Caco-2 (cell line): Measurements from ENCODE around the gene USE1. TPM values are rescaled to one million over a fixed set of nuclear protein-coding genes. Genes with fewer than 3 reads are reported as not detected.

Experiments
- BruUV-seq: library from RNA; stranded (reverse); fragments of 400-500 nt; replicated peaks from 2 replicates; lab custom pipeline; 2021; lab: Mats Ljungman, UMichigan
- CTCF ChIA-PET: fragments of 300-600 bp; sonication (Branson Sonifier 250); formaldehyde crosslinking; loops from one replicate; lab custom pipeline; 2022; ENCODE audit warnings: antibody characterized with exemption; lab: Charles Lee
- POLR2A ChIA-PET: fragments of 300-600 bp; sonication (Branson Sonifier 250); formaldehyde crosslinking; loops from one replicate; lab custom pipeline; 2022; ENCODE audit warnings: antibody characterized with exemption; lab: Charles Lee
- DNase-seq, 2 experiments: peaks; one replicate each; pipeline versions ENCODE4 v3.0.0 to v3.0.0-alpha.2; 2020 to 2022
- H3K27me3 ChIP-seq: replicated peaks from 2 replicates; pipeline ENCODE4 v1.6.0; 2011; ENCODE audit warnings: low read length; ENCODE audit not compliant: control insufficient read depth, insufficient read depth
- H3K36me3 ChIP-seq: 2 replicates; pipeline ENCODE4 v1.5.1; 2011; ENCODE audit warnings: low read length; ENCODE audit not compliant: control insufficient read depth, insufficient read depth
- H3K4me1 ChIP-seq: fragments of 250-450 bp; sonication (Bioruptor Pico); 2 replicates; pipeline ENCODE4 v1.5.1; 2020; ENCODE audit warnings: mild to moderate bottlenecking
- H3K4me3 ChIP-seq: 2 replicates; pipeline ENCODE4 v1.5.1; 2011; ENCODE audit warnings: low read depth, mild to moderate bottlenecking, control low read depth, low read length
- H3K9me3 ChIP-seq: fragments of 250-450 bp; sonication (Bioruptor Pico); 2 replicates; pipeline ENCODE4 v1.5.1; 2020; ENCODE audit warnings: mild to moderate bottlenecking, moderate library complexity
- H3K27ac Mint-ChIP-seq: one replicate; pipeline ENCODE4 v1.8.0; 2022; ENCODE audit warnings: mixed read lengths; ENCODE audit not compliant: unreplicated experiment
- H3K27me3 Mint-ChIP-seq: one replicate; pipeline ENCODE4 v1.8.0; 2022; ENCODE audit warnings: mixed read lengths; ENCODE audit not compliant: insufficient read depth, unreplicated experiment
- H3K36me3 Mint-ChIP-seq: one replicate; pipeline ENCODE4 v1.8.0; 2022; ENCODE audit warnings: mild to moderate bottlenecking, mixed read lengths; ENCODE audit not compliant: insufficient read depth, unreplicated experiment
- H3K4me1 Mint-ChIP-seq: one replicate; pipeline ENCODE4 v1.8.0; 2022; ENCODE audit warnings: low read depth, mixed read lengths; ENCODE audit not compliant: unreplicated experiment
- H3K4me3 Mint-ChIP-seq: one replicate; pipeline ENCODE4 v1.8.0; 2022; ENCODE audit warnings: mild to moderate bottlenecking, moderate library complexity, mixed read lengths; ENCODE audit not compliant: unreplicated experiment
- H3K9me3 Mint-ChIP-seq: one replicate; pipeline ENCODE4 v1.8.0; 2022; ENCODE audit warnings: mixed read lengths; ENCODE audit not compliant: unreplicated experiment
- intact Hi-C: fragments of 100-400 bp; cut with micrococcal nuclease; formaldehyde crosslinking; loops from one replicate; pipeline ENCODE4 v1.10.0; 2022; ENCODE audit not compliant: unreplicated experiment
- total RNA-seq: library from RNA; stranded (reverse); gene quantifications from 2 replicates; pipeline ENCODE4 v1.2.3, GENCODE V29; 2022
- TF ChIP-seq, protein P1 (sequence below), 2 experiments: fragments of 200-600 bp in 1 of 2; IDR thresholded peaks; 1 replicate in 1 of 2; 2 replicates in 1 of 2; pipeline versions ENCODE4 v1.5.1 to v1.8.0; 2011 to 2022; ENCODE audit warnings: antibody characterized with exemption in 1 of 2, control low read depth in 1 of 2, inconsistent platforms in 1 of 2, low read depth in 1 of 2, low read length in 1 of 2, mild to moderate bottlenecking in 1 of 2, moderate library complexity in 1 of 2; ENCODE audit not compliant: insufficient read depth in 1 of 2, severe bottlenecking in 1 of 2, unreplicated experiment in 1 of 2

USE1 gene
- total RNA-seq, 1 experiment from 2014 or later: 20.2 TPM

DNA sequence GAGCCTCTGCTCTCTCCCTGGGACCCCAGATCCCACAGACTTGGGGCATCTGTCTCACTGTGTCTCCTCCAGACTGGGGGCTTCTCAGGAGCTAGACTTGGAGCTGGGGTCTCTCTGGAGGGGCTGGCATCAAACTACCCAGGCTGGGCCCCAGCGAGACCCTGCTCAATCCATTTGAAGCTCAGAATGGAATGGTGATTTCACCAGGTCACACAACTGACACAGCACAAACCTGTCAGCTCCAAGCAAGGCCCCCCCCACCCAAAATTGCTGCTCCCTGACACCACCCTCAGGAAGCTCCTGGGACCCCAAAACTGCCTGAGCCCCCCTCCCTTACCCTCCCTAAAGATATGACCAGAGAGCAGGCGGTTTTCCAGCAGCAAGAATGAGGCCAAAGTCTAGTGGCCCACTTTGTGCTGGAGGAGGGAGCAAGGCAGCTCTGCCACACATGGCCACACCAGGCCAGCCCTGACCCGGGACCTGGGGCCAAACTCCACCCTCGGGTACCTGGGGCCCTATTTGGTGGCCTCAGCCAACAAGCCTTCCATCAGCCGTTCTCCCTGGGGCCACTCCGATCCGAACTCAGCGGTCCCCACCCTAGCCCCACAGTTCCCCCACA lies 28.2 kb downstream of the USE1 start:
- H3K36me3 Mint-ChIP-seq: peaks cover 65% of the 10 kb centered on the region
- intact Hi-C loops: no loop called here
- Histone ChIP-seq H3K4me3 (peak overlapping the region; percentile 78), H3K27me3 (no peaks in the 10 kb centered on the region), H3K36me3 (no peaks in the 10 kb centered on the region; the same call in 1 of the 2 replicates), H3K9me3 (no peaks in the 10 kb centered on the region), H3K4me1 (peaks cover 57% of the 10 kb centered on the region)
- ChIA-PET POLR2A (interaction anchor here (1.2 to 1.9 kb wide), 2 partner anchors 16 to 17 kb away, joined by 3 to 5 read pairs; partner anchors contain the start of gene OCEL1), CTCF (interaction anchor here (1.1 kb wide), 1 partner anchor 16 kb away, joined by 3 read pairs; no protein-coding TSS in a partner anchor)
- no peaks in the 10 kb centered on the region for H3K9me3 Mint-ChIP-seq
- peak overlapping the region; percentile 94 for H3K4me3 Mint-ChIP-seq
- TF ChIP-seq, protein P1, sequence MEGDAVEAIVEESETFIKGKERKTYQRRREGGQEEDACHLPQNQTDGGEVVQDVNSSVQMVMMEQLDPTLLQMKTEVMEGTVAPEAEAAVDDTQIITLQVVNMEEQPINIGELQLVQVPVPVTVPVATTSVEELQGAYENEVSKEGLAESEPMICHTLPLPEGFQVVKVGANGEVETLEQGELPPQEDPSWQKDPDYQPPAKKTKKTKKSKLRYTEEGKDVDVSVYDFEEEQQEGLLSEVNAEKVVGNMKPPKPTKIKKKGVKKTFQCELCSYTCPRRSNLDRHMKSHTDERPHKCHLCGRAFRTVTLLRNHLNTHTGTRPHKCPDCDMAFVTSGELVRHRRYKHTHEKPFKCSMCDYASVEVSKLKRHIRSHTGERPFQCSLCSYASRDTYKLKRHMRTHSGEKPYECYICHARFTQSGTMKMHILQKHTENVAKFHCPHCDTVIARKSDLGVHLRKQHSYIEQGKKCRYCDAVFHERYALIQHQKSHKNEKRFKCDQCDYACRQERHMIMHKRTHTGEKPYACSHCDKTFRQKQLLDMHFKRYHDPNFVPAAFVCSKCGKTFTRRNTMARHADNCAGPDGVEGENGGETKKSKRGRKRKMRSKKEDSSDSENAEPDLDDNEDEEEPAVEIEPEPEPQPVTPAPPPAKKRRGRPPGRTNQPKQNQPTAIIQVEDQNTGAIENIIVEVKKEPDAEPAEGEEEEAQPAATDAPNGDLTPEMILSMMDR (IDR thresholded peaks at IDR 0.05; ENCODE audit: insufficient read depth in 1 of 2, low read depth in 1 of 2, low read length in 1 of 2, severe bottlenecking in 1 of 2, unreplicated experiment in 1 of 2): no peak
- peak overlapping the region; percentile 87 for H3K27ac Mint-ChIP-seq
- peaks cover 30% of the 10 kb centered on the region for H3K4me1 Mint-ChIP-seq
- DNase-seq: peak in 1 of 2 experiments; percentile 51
- no TSS peak for BruUV-seq
- H3K27me3 Mint-ChIP-seq: no peaks in the 10 kb centered on the region

DNA sequence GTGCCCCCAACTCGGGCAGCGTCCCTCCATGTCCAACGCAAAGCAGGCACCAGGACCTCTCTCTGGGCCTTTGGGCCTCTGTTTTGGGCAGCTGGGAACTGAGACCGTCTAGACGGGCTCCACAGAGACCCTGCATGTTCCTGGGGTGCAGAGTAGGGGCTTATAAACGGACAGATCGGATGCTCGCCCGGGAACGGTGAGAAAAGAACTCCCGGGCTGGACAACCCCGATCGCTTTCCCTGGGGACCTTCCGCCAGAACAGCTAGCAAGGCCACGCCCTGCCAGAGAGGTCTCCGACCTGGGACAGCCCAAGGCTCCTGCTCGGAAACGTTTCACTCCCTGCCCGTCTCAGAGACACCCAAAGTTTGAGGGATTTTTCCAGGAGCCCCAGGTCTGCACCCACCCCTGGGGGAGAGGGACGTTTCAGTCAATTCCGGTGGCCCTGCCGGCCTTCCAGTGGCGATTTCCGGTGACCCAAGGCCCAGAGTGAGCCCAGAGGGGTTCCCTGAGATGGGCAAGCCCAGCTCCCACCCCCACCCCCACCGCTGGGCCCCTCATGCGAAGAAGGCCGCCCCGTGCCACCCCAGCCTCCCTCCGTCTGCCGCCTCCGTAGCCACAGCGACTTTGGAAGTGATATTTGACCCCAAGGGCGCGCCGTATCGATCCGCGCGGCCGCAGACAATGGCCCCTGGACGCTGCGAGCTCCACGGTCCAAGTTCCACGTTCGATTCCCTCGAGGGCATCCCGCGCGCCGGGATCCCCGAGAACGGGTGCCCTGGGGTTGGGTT lies 28.9 kb downstream of the USE1 start:
- Histone ChIP-seq H3K4me1 (peaks cover 64% of the 10 kb centered on the region), H3K36me3 (no peaks in the 10 kb centered on the region), H3K9me3 (no peaks in the 10 kb centered on the region), H3K4me3 (peak overlapping the region; percentile 78), H3K27me3 (no peaks in the 10 kb centered on the region)
- ChIA-PET CTCF (interaction anchor here (1.1 kb wide), 1 partner anchor 17 kb away, joined by 3 read pairs; no protein-coding TSS in a partner anchor), POLR2A (interaction anchor here (0.5 to 1.9 kb wide), 2 partner anchors 15 to 18 kb away, joined by 3 to 5 read pairs; partner anchors contain the start of gene OCEL1)
- Mint-ChIP-seq H3K9me3 (no peaks in the 10 kb centered on the region), H3K4me1 (peaks cover 33% of the 10 kb centered on the region), H3K27me3 (no peaks in the 10 kb centered on the region), H3K27ac (peak overlapping the region; percentile 87), H3K4me3 (peak overlapping the region; percentile 94), H3K36me3 (peaks cover 64% of the 10 kb centered on the region)
- TSS peak; percentile 21 for BruUV-seq
- DNase-seq: peak in 1 of 2 experiments; percentile 72
- TF ChIP-seq, protein P1 (IDR thresholded peaks at IDR 0.05; ENCODE audit: insufficient read depth in 1 of 2, low read depth in 1 of 2, low read length in 1 of 2, severe bottlenecking in 1 of 2, unreplicated experiment in 1 of 2): no peak
- intact Hi-C loops: no loop called here
